Endothelial cell of umbilical vein (primary cell): Measurements from ENCODE around the gene RNF222. TPM values are rescaled to one million over a fixed set of nuclear protein-coding genes. Genes with fewer than 3 reads are reported as not detected.

ENCODE experiments used
- BruUV-seq: library from RNA; stranded (reverse); fragments of 400-500 nt; replicated peaks from 2 replicates; lab custom pipeline; 2021; lab: Mats Ljungman, UMichigan
- CTCF ChIA-PET: fragments of 300-600, 350-600 bp; sonication (Branson Sonifier 250); formaldehyde crosslinking; loops from one replicate; lab custom pipeline; 2021; ENCODE audit warnings: antibody characterized with exemption, inconsistent platforms; lab: Charles Lee
- POLR2A ChIA-PET: fragments of 300-600, 350-600 bp; sonication (Branson Sonifier 250); formaldehyde crosslinking; loops from one replicate; lab custom pipeline; 2021; ENCODE audit warnings: antibody characterized with exemption, inconsistent platforms; lab: Charles Lee
- DNase-seq: peaks from one replicate; pipeline ENCODE4 v3.0.0-alpha.2; 2011; ENCODE audit warnings: low read depth, low spot score
- FAIRE-seq: peaks from 2 replicates; lab custom pipeline; 2011; peaks lifted over from hg19 to GRCh38; lab: Jason Lieb, UNC
- H2AFZ ChIP-seq: 2 replicates; pipeline ENCODE4 v1.6.0; 2012; ENCODE audit warnings: low read depth, low read length, control low read depth, inconsistent platforms
- H3K27ac ChIP-seq: 2 replicates; pipeline ENCODE4 v1.5.1; 2011; ENCODE audit warnings: low read depth, mild to moderate bottlenecking, control low read depth, low read length, moderate library complexity; ENCODE audit not compliant: insufficient read depth
- H3K27me3 ChIP-seq, 2 experiments: 2 replicates each; pipeline versions ENCODE4 v1.6.0 to v1.6.1; 2011; ENCODE audit warnings: low read length in 2 of 2, mixed read lengths in 1 of 2; ENCODE audit not compliant: control insufficient read depth in 2 of 2, insufficient read depth in 2 of 2
- H3K36me3 ChIP-seq, 2 experiments: 2 replicates in 1 of 2; 3 replicates in 1 of 2; pipeline ENCODE4 v1.5.1; 2011; ENCODE audit warnings: low read length in 2 of 2, mild to moderate bottlenecking in 1 of 2, moderate library complexity in 1 of 2; ENCODE audit not compliant: control insufficient read depth in 2 of 2, insufficient read depth in 2 of 2; ENCODE audit errors: extremely low read depth in 1 of 2
- H3K4me1 ChIP-seq: 3 replicates; pipeline ENCODE4 v1.5.1; 2011; ENCODE audit warnings: mild to moderate bottlenecking, low read length; ENCODE audit not compliant: control insufficient read depth, insufficient read depth; ENCODE audit errors: extremely low read depth
- H3K4me2 ChIP-seq: 2 replicates; pipeline ENCODE4 v1.6.1; 2011; ENCODE audit warnings: low read length, control low read depth, mixed read lengths; ENCODE audit not compliant: insufficient read depth
- H3K4me3 ChIP-seq, 3 experiments: fragments of 200-600 bp in 1 of 3; sonication (generic), shearing (Covaris generic) in 1 of 3; replicated peaks in 1 of 3; 2 replicates each; pipeline ENCODE4 v1.5.1; 2011 to 2016; ENCODE audit warnings: control low read depth in 3 of 3, low read length in 3 of 3, mild to moderate bottlenecking in 2 of 3, inconsistent platforms in 1 of 3, low read depth in 1 of 3, moderate library complexity in 1 of 3; ENCODE audit not compliant: insufficient read depth in 1 of 3
- H3K79me2 ChIP-seq: 2 replicates; pipeline ENCODE4 v1.6.0; 2012; ENCODE audit warnings: low read length, inconsistent platforms; ENCODE audit not compliant: control insufficient read depth, insufficient read depth
- H3K9ac ChIP-seq: replicated peaks from 2 replicates; pipeline ENCODE3; 2011; ENCODE audit warnings: low read length, control low read depth; ENCODE audit not compliant: insufficient read depth; ENCODE audit errors: extremely low read depth
- H3K9me1 ChIP-seq: replicated peaks from 3 replicates; pipeline ENCODE4 v1.6.0; 2011; ENCODE audit warnings: mild to moderate bottlenecking, low read length; ENCODE audit not compliant: control insufficient read depth, insufficient read depth; ENCODE audit errors: extremely low read depth
- H3K9me3 ChIP-seq: replicated peaks from 2 replicates; pipeline ENCODE4 v1.5.1; 2012; ENCODE audit warnings: low read length, inconsistent platforms; ENCODE audit not compliant: control insufficient read depth, insufficient read depth
- H4K20me1 ChIP-seq: replicated peaks from 2 replicates; pipeline ENCODE3; 2011; ENCODE audit warnings: mild to moderate bottlenecking, low read length; ENCODE audit not compliant: control insufficient read depth, insufficient read depth; ENCODE audit errors: extremely low read depth
- EZH2 ChIP-seq: IDR thresholded peaks from 2 replicates; pipeline ENCODE4 v1.6.1; 2012; ENCODE audit warnings: borderline replicate concordance, low read depth, mild to moderate bottlenecking, moderate library complexity, low read length, inconsistent platforms; ENCODE audit not compliant: severe bottlenecking
- FOS ChIP-seq: IDR thresholded peaks from 2 replicates; pipeline ENCODE4 v1.6.1; 2011; ENCODE audit warnings: mild to moderate bottlenecking, low read length, moderate library complexity, borderline replicate concordance; ENCODE audit not compliant: insufficient read depth
- GATA2 ChIP-seq: IDR thresholded peaks from 2 replicates; pipeline ENCODE4 v1.7.0; 2011; ENCODE audit warnings: low read depth, mild to moderate bottlenecking, moderate library complexity, mixed read lengths, low read length; ENCODE audit not compliant: insufficient read length, insufficient read depth
- JUN ChIP-seq: IDR thresholded peaks from 2 replicates; pipeline ENCODE4 v1.6.1; 2011; ENCODE audit warnings: borderline replicate concordance, low read depth; ENCODE audit not compliant: insufficient read length, insufficient read depth
- MYC ChIP-seq: IDR thresholded peaks from one replicate; pipeline ENCODE4 v1.6.1; 2011; ENCODE audit warnings: mild to moderate bottlenecking, low read depth, low read length
- POLR2A ChIP-seq: IDR thresholded peaks from 2 replicates; pipeline ENCODE4 v1.6.1; 2012; ENCODE audit warnings: low read depth, mild to moderate bottlenecking, control low read depth, low read length
- POLR2AphosphoS5 ChIP-seq: IDR thresholded peaks from 2 replicates; pipeline ENCODE4 v1.6.1; 2012; ENCODE audit warnings: low read depth, mild to moderate bottlenecking, control low read depth, low read length, moderate library complexity; ENCODE audit not compliant: insufficient read depth
- dilution Hi-C: fragments of 300-500 bp; cut with MboI; formaldehyde crosslinking; loops from one replicate; pipeline ENCODE4 v1.15.0; 2019; ENCODE audit warnings: low sequenced_read_pairs; ENCODE audit not compliant: extremely low pct_ligation_motif_present
- intact Hi-C: fragments of 100-400 bp; cut with micrococcal nuclease; formaldehyde crosslinking; loops from one replicate; pipeline ENCODE4 v1.10.0; 2022
- polyA plus RNA-seq, 4 experiments: library from polyadenylated mRNA; depleted of rRNA in 3 of 4; stranded (reverse) in 3 of 4; unstranded in 1 of 4; fragments of >200 nt; gene quantifications; 2 replicates each; pipeline versions ENCODE4 v1.2.1 to v1.2.3, GENCODE V29; 2011 to 2012; ENCODE audit warnings: missing spikeins in 1 of 4
- total RNA-seq: library from RNA; stranded (reverse); gene quantifications from 2 replicates; pipeline ENCODE4 v1.2.3, GENCODE V29; 2021
- TF ChIP-seq, protein P1 (sequence below), 2 donors: IDR thresholded peaks; 1 replicate in 1 of 2; 2 replicates in 1 of 2; pipeline ENCODE4 v1.5.1; 2011; ENCODE audit warnings: low read length in 2 of 2, mild to moderate bottlenecking in 2 of 2, moderate library complexity in 2 of 2, control low read depth in 1 of 2, inconsistent platforms in 1 of 2, low read depth in 1 of 2; ENCODE audit not compliant: insufficient read depth in 1 of 2; ENCODE audit errors: extremely low read depth in 1 of 2
- TF ChIP-seq, protein P2 (sequence below): IDR thresholded peaks from 2 replicates; pipeline ENCODE4 v1.6.1; 2011; ENCODE audit not compliant: insufficient read depth, insufficient read length

Gene RNF222
- total and polyA plus RNA-seq, 2 donors (not counting 3 experiments of a cell fraction or from before 2014, with no cell fraction given): not detected

DNA sequence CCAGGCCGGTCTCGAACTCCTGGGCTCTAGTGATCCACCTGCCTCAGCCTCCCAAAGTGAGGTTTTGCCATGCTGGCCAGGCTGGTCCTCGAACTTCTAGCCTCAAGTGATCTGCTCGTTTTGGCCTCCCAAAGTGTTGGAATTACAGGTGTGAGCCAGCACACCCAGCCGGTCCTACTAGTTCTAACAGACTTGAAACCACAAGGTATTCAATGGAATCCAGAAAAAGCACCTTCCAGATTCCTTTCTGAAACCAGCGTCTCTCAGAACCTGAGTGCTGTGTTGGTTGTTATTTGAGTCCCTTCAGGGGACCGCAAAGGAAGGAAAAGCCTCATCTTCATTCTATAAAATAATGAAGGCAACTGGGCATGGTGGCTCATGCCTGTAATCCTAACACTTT, 25.2 kb downstream of the RNF222 start:
- intact Hi-C loops (no loop called here), dilution Hi-C loops (no loop called here)
- ChIA-PET POLR2A (no interaction called here), CTCF (no interaction called here)
- Histone ChIP-seq H3K9me1 (no peaks in the 10 kb centered on the region), H3K4me3 (no peak overlapping the region), H3K4me2 (no peak overlapping the region), H3K9ac (no peak overlapping the region), H2AFZ (no peak overlapping the region), H3K27me3 (no peaks in the 10 kb centered on the region), H4K20me1 (no peaks in the 10 kb centered on the region), H3K4me1 (peaks cover 7% of the 10 kb centered on the region), H3K79me2 (no peaks in the 10 kb centered on the region), H3K27ac (no peak overlapping the region), H3K9me3 (no peaks in the 10 kb centered on the region), H3K36me3 (peaks cover 7 to 14% of the 10 kb centered on the region in 2 experiments)
- no peak for DNase-seq
- BruUV-seq: no TSS peak
- TF ChIP-seq EZH2 (no peak), POLR2AphosphoS5 (no peak)
- peak; percentile 8 for FAIRE-seq

DNA sequence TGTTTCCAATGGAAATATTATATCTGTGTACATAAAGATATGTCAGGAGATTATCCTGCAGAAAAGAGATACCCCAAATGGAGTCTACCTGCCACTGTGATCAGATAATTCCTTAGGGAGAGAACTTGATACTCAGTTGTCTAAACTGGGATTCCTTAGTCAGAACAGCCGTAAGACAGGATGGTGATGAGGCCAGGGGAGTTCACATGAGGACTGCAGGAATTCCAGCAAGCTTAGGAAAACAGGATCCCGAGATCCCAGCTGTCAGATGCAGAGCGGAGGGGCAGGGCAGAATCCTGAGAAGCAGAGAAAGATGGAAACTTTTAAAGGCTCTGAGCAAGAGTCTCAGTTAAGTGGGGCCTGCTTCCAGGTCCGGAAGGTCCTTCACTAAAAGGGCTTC, 25.8 kb downstream of the RNF222 start:
- Histone ChIP-seq H3K4me1 (peaks cover 4% of the 10 kb centered on the region), H3K9ac (no peak overlapping the region), H3K4me2 (no peak overlapping the region), H3K4me3 (no peak overlapping the region), H3K9me1 (no peaks in the 10 kb centered on the region), H3K79me2 (no peaks in the 10 kb centered on the region), H3K27me3 (no peaks in the 10 kb centered on the region), H4K20me1 (no peaks in the 10 kb centered on the region), H3K27ac (no peak overlapping the region), H2AFZ (no peak overlapping the region), H3K36me3 (peaks cover 4 to 10% of the 10 kb centered on the region in 2 experiments), H3K9me3 (no peaks in the 10 kb centered on the region)
- no peak for FAIRE-seq
- CTCF ChIA-PET: no interaction called here
- peak; percentile 68 for DNase-seq
- intact Hi-C loops (no loop called here), dilution Hi-C loops (no loop called here)
- POLR2A ChIA-PET: no interaction called here
- BruUV-seq: no TSS peak
- TF ChIP-seq, protein P1, sequence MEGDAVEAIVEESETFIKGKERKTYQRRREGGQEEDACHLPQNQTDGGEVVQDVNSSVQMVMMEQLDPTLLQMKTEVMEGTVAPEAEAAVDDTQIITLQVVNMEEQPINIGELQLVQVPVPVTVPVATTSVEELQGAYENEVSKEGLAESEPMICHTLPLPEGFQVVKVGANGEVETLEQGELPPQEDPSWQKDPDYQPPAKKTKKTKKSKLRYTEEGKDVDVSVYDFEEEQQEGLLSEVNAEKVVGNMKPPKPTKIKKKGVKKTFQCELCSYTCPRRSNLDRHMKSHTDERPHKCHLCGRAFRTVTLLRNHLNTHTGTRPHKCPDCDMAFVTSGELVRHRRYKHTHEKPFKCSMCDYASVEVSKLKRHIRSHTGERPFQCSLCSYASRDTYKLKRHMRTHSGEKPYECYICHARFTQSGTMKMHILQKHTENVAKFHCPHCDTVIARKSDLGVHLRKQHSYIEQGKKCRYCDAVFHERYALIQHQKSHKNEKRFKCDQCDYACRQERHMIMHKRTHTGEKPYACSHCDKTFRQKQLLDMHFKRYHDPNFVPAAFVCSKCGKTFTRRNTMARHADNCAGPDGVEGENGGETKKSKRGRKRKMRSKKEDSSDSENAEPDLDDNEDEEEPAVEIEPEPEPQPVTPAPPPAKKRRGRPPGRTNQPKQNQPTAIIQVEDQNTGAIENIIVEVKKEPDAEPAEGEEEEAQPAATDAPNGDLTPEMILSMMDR (IDR thresholded peaks at IDR 0.05; ENCODE audit: extremely low read depth in 1 of 2, insufficient read depth in 1 of 2, low read depth in 1 of 2, low read length in 2 of 2): no peak
- TF ChIP-seq FOS: no peak
- no peak for TF ChIP-seq POLR2A
- TF ChIP-seq POLR2AphosphoS5: no peak
- TF ChIP-seq JUN: no peak
- TF ChIP-seq MYC: no peak
- TF ChIP-seq GATA2: no peak
- TF ChIP-seq, protein P2, sequence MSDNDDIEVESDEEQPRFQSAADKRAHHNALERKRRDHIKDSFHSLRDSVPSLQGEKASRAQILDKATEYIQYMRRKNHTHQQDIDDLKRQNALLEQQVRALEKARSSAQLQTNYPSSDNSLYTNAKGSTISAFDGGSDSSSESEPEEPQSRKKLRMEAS: no peak
- no peak for TF ChIP-seq EZH2
